H1 (cell line): ENCODE data around the gene SOCS4. TPM values are rescaled to one million over a fixed set of nuclear protein-coding genes. Genes with fewer than 3 reads are reported as not detected.

Experiments used
- CTCF ChIA-PET: fragments of 300-600 bp; sonication (Branson Sonifier 250); formaldehyde crosslinking; loops from one replicate; lab custom pipeline; 2021; ENCODE audit not compliant: partially characterized antibody; lab: Charles Lee
- POLR2A ChIA-PET: fragments of 300-600 bp; sonication (Branson Sonifier 250); formaldehyde crosslinking; loops from one replicate; lab custom pipeline; 2021; ENCODE audit warnings: inconsistent platforms; ENCODE audit not compliant: partially characterized antibody; lab: Charles Lee
- DNase-seq, 2 experiments: peaks; one replicate each; pipeline versions ENCODE4 v3.0.0 to v3.0.0-alpha.2; 2010 to 2022; ENCODE audit warnings: low spot score in 2 of 2, low read depth in 1 of 2, mixed read lengths in 1 of 2
- FAIRE-seq: peaks from 2 replicates; lab custom pipeline; 2011; peaks lifted over from hg19 to GRCh38; lab: Jason Lieb, UNC
- H2AFZ ChIP-seq: 2 replicates; pipeline ENCODE4 v1.8.1; 2012; ENCODE audit warnings: low read length, inconsistent platforms
- H2AK5ac ChIP-seq: 2 replicates; pipeline ENCODE4 v1.6.1; 2013; ENCODE audit warnings: low read depth, low read length
- H2BK120ac ChIP-seq: replicated peaks from 2 replicates; pipeline ENCODE3; 2013; ENCODE audit warnings: low read depth, low read length, inconsistent platforms
- H2BK12ac ChIP-seq: 2 replicates; pipeline ENCODE4 v1.6.1; 2013; ENCODE audit warnings: low read depth, low read length
- H2BK15ac ChIP-seq: 2 replicates; pipeline ENCODE4 v1.6.1; 2013; ENCODE audit warnings: low read length
- H2BK20ac ChIP-seq: 2 replicates; pipeline ENCODE4 v1.6.1; 2013; ENCODE audit warnings: low read length
- H2BK5ac ChIP-seq: 2 replicates; pipeline ENCODE4 v1.6.1; 2013; ENCODE audit warnings: low read depth, low read length
- H3K14ac ChIP-seq: 2 replicates; pipeline ENCODE4 v1.6.1; 2013; ENCODE audit warnings: inconsistent platforms; ENCODE audit not compliant: insufficient read length
- H3K18ac ChIP-seq: 2 replicates; pipeline ENCODE4 v1.6.1; 2013; ENCODE audit warnings: low read length; ENCODE audit errors: extremely low read depth
- H3K23ac ChIP-seq: 2 replicates; pipeline ENCODE4 v1.6.1; 2013; ENCODE audit warnings: inconsistent platforms; ENCODE audit not compliant: insufficient read length
- H3K23me2 ChIP-seq: 2 replicates; pipeline ENCODE4 v1.6.1; 2013; ENCODE audit warnings: low read depth, low read length
- H3K27ac ChIP-seq: 2 replicates; pipeline ENCODE4 v1.6.1; 2011; ENCODE audit warnings: low read depth, low read length, inconsistent platforms
- H3K27me3 ChIP-seq, 4 experiments: replicated peaks in 1 of 4; 1 replicate in 1 of 4; 2 replicates in 3 of 4; pipeline versions ENCODE4 v1.6.1 to v1.8.1; 2011 to 2013; ENCODE audit warnings: low read length in 3 of 4, mild to moderate bottlenecking in 3 of 4, inconsistent platforms in 2 of 4, mixed read lengths in 2 of 4, moderate library complexity in 1 of 4; ENCODE audit not compliant: control insufficient read depth in 3 of 4, insufficient read depth in 3 of 4; ENCODE audit errors: extremely low read depth in 1 of 4
- H3K36me3 ChIP-seq, 4 experiments: 2 replicates each; pipeline versions ENCODE4 v1.6.1 to v1.8.1; 2011 to 2013; ENCODE audit warnings: mild to moderate bottlenecking in 4 of 4, low read length in 3 of 4, moderate library complexity in 2 of 4, control low read depth in 1 of 4, inconsistent platforms in 1 of 4; ENCODE audit not compliant: insufficient read depth in 4 of 4, control insufficient read depth in 2 of 4
- H3K4ac ChIP-seq: replicated peaks from 2 replicates; pipeline ENCODE3; 2013; ENCODE audit warnings: low read length, low read depth, mixed read lengths, inconsistent platforms; ENCODE audit not compliant: insufficient read length
- H3K4me1 ChIP-seq, 4 experiments: replicated peaks in 1 of 4; 1 replicate in 1 of 4; 2 replicates in 3 of 4; pipeline versions ENCODE4 v1.6.1 to v1.8.1; 2011 to 2013; ENCODE audit warnings: low read length in 3 of 4, inconsistent platforms in 2 of 4, mixed read lengths in 1 of 4; ENCODE audit not compliant: insufficient read depth in 4 of 4, control insufficient read depth in 3 of 4
- H3K4me2 ChIP-seq, 2 experiments: 2 replicates each; pipeline versions ENCODE4 v1.6.1 to v1.8.1; 2011 to 2013; ENCODE audit warnings: low read depth in 2 of 2, low read length in 2 of 2, control low read depth in 1 of 2, inconsistent platforms in 1 of 2, mild to moderate bottlenecking in 1 of 2; ENCODE audit not compliant: insufficient read depth in 1 of 2
- H3K4me3 ChIP-seq, 4 experiments: fragments of 200-600, 300-600 bp in 1 of 4; sonication (generic), shearing (Covaris generic), sonication (Bioruptor Twin) in 1 of 4; 2 replicates each; pipeline versions ENCODE4 v1.5.1 to v1.8.1; 2011 to 2016; ENCODE audit warnings: low read length in 4 of 4, low read depth in 3 of 4, control low read depth in 2 of 4, inconsistent platforms in 2 of 4, mild to moderate bottlenecking in 2 of 4, mixed read lengths in 1 of 4, moderate library complexity in 1 of 4; ENCODE audit not compliant: insufficient read depth in 2 of 4; ENCODE audit errors: extremely low read depth in 1 of 4
- H3K56ac ChIP-seq: replicated peaks from 2 replicates; pipeline ENCODE3; 2013; ENCODE audit warnings: low read depth, mild to moderate bottlenecking, mixed read lengths, low read length, inconsistent platforms; ENCODE audit not compliant: insufficient read length
- H3K79me1 ChIP-seq: 2 replicates; pipeline ENCODE4 v1.6.1; 2013; ENCODE audit warnings: low read depth, low read length, control low read depth
- H3K79me2 ChIP-seq, 2 experiments: 2 replicates each; pipeline versions ENCODE4 v1.6.1 to v1.8.1; 2012 to 2013; ENCODE audit warnings: low read length in 2 of 2, mild to moderate bottlenecking in 2 of 2, inconsistent platforms in 1 of 2; ENCODE audit not compliant: insufficient read depth in 2 of 2, control insufficient read depth in 1 of 2
- H3K9ac ChIP-seq, 4 experiments: replicated peaks in 1 of 4; 1 replicate in 1 of 4; 2 replicates in 3 of 4; pipeline versions ENCODE4 v1.6.1 to v1.8.1; 2011 to 2013; ENCODE audit warnings: low read depth in 3 of 4, low read length in 3 of 4, control low read depth in 2 of 4, mild to moderate bottlenecking in 2 of 4, moderate library complexity in 2 of 4, inconsistent platforms in 1 of 4; ENCODE audit errors: extremely low read depth in 1 of 4
- H3K9me3 ChIP-seq, 2 experiments: 2 replicates each; pipeline versions ENCODE4 v1.6.1 to v1.8.1; 2012 to 2013; ENCODE audit warnings: mild to moderate bottlenecking in 2 of 2, moderate library complexity in 2 of 2, control low read depth in 1 of 2, inconsistent platforms in 1 of 2, low read depth in 1 of 2, low read length in 1 of 2, mixed read lengths in 1 of 2; ENCODE audit not compliant: insufficient read depth in 2 of 2
- H4K20me1 ChIP-seq, 2 experiments: replicated peaks in 1 of 2; 2 replicates each; pipeline versions ENCODE3 to v1.8.1; 2011 to 2013; ENCODE audit warnings: inconsistent platforms in 2 of 2, low read length in 2 of 2, mild to moderate bottlenecking in 1 of 2; ENCODE audit not compliant: insufficient read depth in 2 of 2, control insufficient read depth in 1 of 2
- H4K5ac ChIP-seq: 2 replicates; pipeline ENCODE4 v1.6.1; 2013; ENCODE audit warnings: low read length, low read depth, mixed read lengths, inconsistent platforms; ENCODE audit not compliant: insufficient read length
- H4K8ac ChIP-seq: 2 replicates; pipeline ENCODE4 v1.8.0; 2013; ENCODE audit warnings: mild to moderate bottlenecking, moderate library complexity, low read length, inconsistent platforms; ENCODE audit not compliant: insufficient read depth; ENCODE audit errors: extremely low read depth
- H4K91ac ChIP-seq: replicated peaks from 2 replicates; pipeline ENCODE3; 2013; ENCODE audit warnings: low read length, mixed read lengths, inconsistent platforms; ENCODE audit not compliant: insufficient read length
- BACH1 ChIP-seq: IDR thresholded peaks from 2 replicates; pipeline ENCODE4 v1.6.1; 2012; ENCODE audit warnings: low read length, improper control_type of control experiment
- BCL11A ChIP-seq, 2 experiments: IDR thresholded peaks; one replicate each; pipeline ENCODE4 v1.6.1; 2011; ENCODE audit warnings: low read depth in 2 of 2, low read length in 2 of 2, mild to moderate bottlenecking in 2 of 2
- CTCF ChIP-seq, 3 experiments: IDR thresholded peaks; 1 replicate in 2 of 3; 2 replicates in 1 of 3; pipeline versions ENCODE4 v1.5.1 to v1.6.1; 2011; ENCODE audit warnings: low read length in 3 of 3, mild to moderate bottlenecking in 3 of 3, inconsistent platforms in 2 of 3, low read depth in 1 of 3, moderate library complexity in 1 of 3; ENCODE audit not compliant: insufficient read depth in 1 of 3; ENCODE audit errors: control extremely low read depth in 1 of 3
- EP300 ChIP-seq, 2 experiments: IDR thresholded peaks; 1 replicate in 1 of 2; 2 replicates in 1 of 2; pipeline ENCODE4 v1.6.1; 2011 to 2012; ENCODE audit warnings: low read depth in 2 of 2, low read length in 2 of 2, mild to moderate bottlenecking in 2 of 2, borderline replicate concordance in 1 of 2, inconsistent platforms in 1 of 2, moderate library complexity in 1 of 2
- KDM1A ChIP-seq: fragments of 200-600, 300-600 bp; sonication (generic); IDR thresholded peaks from 2 replicates; pipeline ENCODE4 v1.7.1; 2016; ENCODE audit warnings: mild to moderate bottlenecking, low read length, borderline replicate concordance
- KDM5A ChIP-seq: fragments of 200-600 bp; IDR thresholded peaks from 2 replicates; pipeline ENCODE4 v1.7.1; 2012; ENCODE audit warnings: mild to moderate bottlenecking, low read length, inconsistent platforms, mixed read lengths
- POLR2AphosphoS5 ChIP-seq: IDR thresholded peaks from 2 replicates; pipeline ENCODE4 v1.6.1; 2011; ENCODE audit warnings: low read depth, low read length
- RXRA ChIP-seq: IDR thresholded peaks from 2 replicates; pipeline ENCODE4 v1.6.1; 2011; ENCODE audit warnings: low read depth, mild to moderate bottlenecking, low read length, moderate library complexity; ENCODE audit not compliant: insufficient read depth
- TBP ChIP-seq: IDR thresholded peaks from 2 replicates; pipeline ENCODE4 v1.6.1; 2011; ENCODE audit warnings: low read depth, low read length, improper control_type of control experiment
- ZNF274 ChIP-seq: IDR thresholded peaks from 2 replicates; pipeline ENCODE4 v1.7.0; 2012; ENCODE audit warnings: low read length, borderline replicate concordance; ENCODE audit errors: extremely low read depth
- WGBS, 2 experiments: shearing (Covaris generic) in 1 of 2; methylation state at CpG; one replicate each; pipeline versions ENCODE4 v1.1.6 to v1.1.7; 2013 to 2015; ENCODE audit warnings: low lambda C conversion rate in 2 of 2, mixed read lengths in 2 of 2, inconsistent platforms in 1 of 2, low coverage in 1 of 2, missing lambda C conversion rate in 1 of 2; ENCODE audit not compliant: insufficient replicate concordance in 2 of 2, insufficient coverage in 1 of 2, insufficient read length in 1 of 2; ENCODE audit errors: extremely low coverage in 1 of 2, missing lambda C conversion rate in 1 of 2; 5-methylcytosine and 5-hydroxymethylcytosine counted together
- polyA plus RNA-seq, 7 experiments: library from polyadenylated mRNA; depleted of rRNA in 3 of 7; stranded (reverse) in 5 of 7; unstranded in 2 of 7; fragments of >200 nt in 5 of 7; fragments of 200-250 nt in 2 of 7; gene quantifications; 1 replicate in 5 of 7; 2 replicates in 1 of 7; 4 replicates in 1 of 7; pipeline versions ENCODE4 v1.2.1 to v1.2.3, GENCODE V29; 2011 to 2013; ENCODE audit warnings: missing spikeins in 2 of 7, mixed read lengths in 2 of 7
- total RNA-seq: library from RNA; stranded (reverse); fragmentation: NEBNext Ultra II Directional; extraction: Animal tissue kit (Norgen Biotek cat#: 25700); gene quantifications from 2 replicates; pipeline ENCODE4 v1.2.1, GENCODE V29; 2021

The SOCS4 gene
- total and polyA plus RNA-seq, 2 of the 8 experiments (the other 6 are each of a cell fraction or from before 2014, with no cell fraction given): 5.5 to 31.5 TPM

DNA sequence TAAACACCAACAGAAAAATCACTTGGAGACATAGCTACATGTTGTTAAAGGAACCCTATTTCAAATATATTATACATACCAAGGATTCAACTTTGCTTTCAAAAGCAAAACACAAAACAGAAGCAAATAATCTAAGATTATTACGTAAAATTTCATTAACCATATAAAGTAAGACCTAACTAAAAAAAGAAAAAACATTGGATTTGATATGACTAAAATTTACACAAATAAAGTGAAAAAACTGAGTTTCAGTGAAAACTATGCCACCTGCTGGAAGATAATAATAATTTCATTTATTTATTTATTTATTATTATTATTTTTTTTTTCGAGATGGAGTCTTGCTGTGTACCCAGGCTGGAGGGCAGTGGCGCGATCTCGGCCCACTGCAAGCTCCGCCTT lies 45.3 kb upstream of the SOCS4 start:
- H4K8ac ChIP-seq: no peak overlapping the region
- DNase-seq (no peak), FAIRE-seq (no peak)
- no peaks in the 10 kb centered on the region for H4K20me1 ChIP-seq
- POLR2A ChIA-PET: interaction anchor here (0.8 kb wide), 1 partner anchor 29 kb away, joined by 3 read pairs; no protein-coding TSS in a partner anchor
- no peak overlapping the region for H3K4me2 ChIP-seq
- H4K5ac ChIP-seq: no peak overlapping the region
- no peak overlapping the region for H3K18ac ChIP-seq
- no peak overlapping the region for H4K91ac ChIP-seq
- H3K36me3 ChIP-seq: peaks cover 21 to 94% (median 54%) of the 10 kb centered on the region in 4 experiments
- H2BK120ac ChIP-seq: no peak overlapping the region
- H2BK5ac ChIP-seq: no peak overlapping the region
- no peaks in the 10 kb centered on the region for H3K4me1 ChIP-seq
- H3K9me3 ChIP-seq: no peaks in the 10 kb centered on the region
- TF ChIP-seq CTCF (IDR thresholded peaks at IDR 0.05; ENCODE audit: control extremely low read depth in 1 of 3, insufficient read depth in 1 of 3, low read depth in 1 of 3, low read length in 3 of 3) (no peak), ZNF274 (no peak), TBP (no peak), EP300 (IDR thresholded peaks at IDR 0.05; ENCODE audit: borderline replicate concordance in 1 of 2, low read depth in 2 of 2, low read length in 2 of 2) (no peak), RXRA (no peak), BCL11A (IDR thresholded peaks at IDR 0.05; ENCODE audit: low read depth in 2 of 2, low read length in 2 of 2) (no peak), POLR2AphosphoS5 (no peak), BACH1 (no peak), KDM5A (no peak), KDM1A (no peak)
- TF ChIP-seq, all 59 proteins: peak for 0
- Histone ChIP-seq H2BK20ac (no peak overlapping the region), H3K14ac (no peak overlapping the region), H2BK15ac (no peak overlapping the region), H3K79me1 (no peaks in the 10 kb centered on the region), H2AFZ (no peak overlapping the region), H3K4me3 (no peak overlapping the region), H3K56ac (no peak overlapping the region), H3K79me2 (no peaks in the 10 kb centered on the region), H3K23ac (no peak overlapping the region), H3K4ac (no peak overlapping the region), H2AK5ac (no peak overlapping the region), H3K9ac (no peak overlapping the region), H2BK12ac (no peak overlapping the region), H3K27me3 (no peaks in the 10 kb centered on the region), H3K23me2 (no peaks in the 10 kb centered on the region), H3K27ac (no peak overlapping the region)
- 99% methylated on average over 6 of the region's 6 CpGs; no CpG with 5 or more reads in 1 of the 2 experiments for WGBS, 2 experiments
- CTCF ChIA-PET: interaction anchor here (1.0 to 2.1 kb wide), 3 partner anchors 9 to 165 kb away, joined by 3 to 7 read pairs (median 3); no protein-coding TSS in a partner anchor
